ENCODE results near the gene TMEM39B. TPM values are rescaled to one million over a fixed set of nuclear protein-coding genes. Genes with fewer than 3 reads are reported as not detected.

TMEM39B gene
- total and polyA plus RNA-seq, 2 donors (not counting 3 experiments of a cell fraction or from before 2014, with no cell fraction given), result 47.3 to 64.3 TPM

DNA sequence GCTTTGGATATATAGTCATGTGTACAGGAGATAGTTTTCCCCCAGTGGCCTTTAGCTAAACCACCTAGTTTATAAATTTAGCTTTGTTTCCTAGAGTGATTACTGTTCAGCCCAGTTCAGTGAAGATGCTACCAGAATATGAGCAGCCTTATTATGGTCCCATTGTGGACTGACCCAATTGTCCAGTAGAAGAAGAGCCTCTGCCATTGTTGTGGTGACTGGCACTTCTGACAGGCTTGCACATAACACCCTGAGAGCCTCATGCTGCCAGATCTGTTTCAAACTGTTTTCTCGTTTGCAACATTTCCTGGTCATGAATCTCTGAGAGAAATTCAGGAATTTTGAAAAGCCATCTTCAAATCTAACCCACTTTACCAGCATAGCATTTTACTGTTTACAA is 55.7 kb downstream of the TMEM39B start:
- DNase-seq (ENCODE audit: low read depth, low spot score) (no peak), FAIRE-seq (no peak)
- H4K20me1 ChIP-seq (replicated peaks; ENCODE audit: control insufficient read depth, extremely low read depth, insufficient read depth, low read length), result no peaks in the 10 kb centered on the region
- no peak overlapping the region for H3K27ac ChIP-seq (ENCODE audit: insufficient read depth, low read depth, low read length)
- H3K36me3 ChIP-seq (ENCODE audit: control insufficient read depth in 2 of 2, extremely low read depth in 1 of 2, insufficient read depth in 2 of 2, low read length in 2 of 2), result no peaks in the 10 kb centered on the region
- H3K9ac ChIP-seq (replicated peaks; ENCODE audit: extremely low read depth, insufficient read depth, low read length), result no peak overlapping the region
- H2AFZ ChIP-seq (ENCODE audit: low read depth, low read length), result no peak overlapping the region
- intact Hi-C loops (cut with micrococcal nuclease), result no loop called here
- H3K9me3 ChIP-seq (replicated peaks; ENCODE audit: control insufficient read depth, insufficient read depth, low read length), result no peaks in the 10 kb centered on the region
- BruUV-seq (replicated peaks), result no TSS peak
- TF ChIP-seq MYC (IDR thresholded peaks at IDR 0.05; ENCODE audit: low read depth, low read length) (no peak), FOS (IDR thresholded peaks at IDR 0.05; ENCODE audit: borderline replicate concordance, insufficient read depth, low read length) (no peak), CTCF (IDR thresholded peaks at IDR 0.05; ENCODE audit: extremely low read depth in 1 of 2, insufficient read depth in 1 of 2, low read depth in 1 of 2, low read length in 2 of 2) (no peak), GATA2 (IDR thresholded peaks at IDR 0.05; ENCODE audit: insufficient read depth, insufficient read length, low read depth, low read length) (no peak), JUN (IDR thresholded peaks at IDR 0.05; ENCODE audit: borderline replicate concordance, insufficient read depth, insufficient read length, low read depth) (no peak)
- peaks cover 3% of the 10 kb centered on the region for H3K9me1 ChIP-seq (replicated peaks; ENCODE audit: control insufficient read depth, extremely low read depth, insufficient read depth, low read length)
- H3K4me1 ChIP-seq (ENCODE audit: control insufficient read depth, extremely low read depth, insufficient read depth, low read length), result peaks cover 10% of the 10 kb centered on the region
- no peak overlapping the region for H3K4me2 ChIP-seq (ENCODE audit: insufficient read depth, low read length)
- peaks cover 76% of the 10 kb centered on the region for H3K79me2 ChIP-seq (ENCODE audit: control insufficient read depth, insufficient read depth, low read length)
- CTCF ChIA-PET, result interaction anchor here (0.7 to 2.4 kb wide), 13 partner anchors 9 to 112 kb away, joined by 3 to 19 read pairs (median 4); partner anchors contain the start of gene KPNA6
- POLR2A ChIA-PET, result interaction anchor here (0.8 kb wide), 1 partner anchor 207 kb away, joined by 3 read pairs; the partner anchor contains the start of gene MARCKSL1
- H3K4me3 ChIP-seq (replicated peaks in 1 of 3; ENCODE audit: insufficient read depth in 1 of 3, low read depth in 1 of 3, low read length in 3 of 3), result no peak overlapping the region
- dilution Hi-C loops (cut with MboI; ENCODE audit: extremely low pct_ligation_motif_present, low sequenced_read_pairs), result no loop called here
- no peaks in the 10 kb centered on the region for H3K27me3 ChIP-seq (ENCODE audit: control insufficient read depth in 2 of 2, insufficient read depth in 2 of 2, low read length in 2 of 2)

- BruUV-seq (replicated peaks), result no TSS peak
- DNase-seq (ENCODE audit: low read depth, low spot score) (no peak), FAIRE-seq (no peak)
- CTCF ChIA-PET, result interaction anchor here (0.6 to 2.4 kb wide), 12 partner anchors 8 to 112 kb away, joined by 3 to 19 read pairs (median 4); partner anchors contain the start of genes KPNA6 and TXLNA
- Histone ChIP-seq H3K27me3 (ENCODE audit: control insufficient read depth in 2 of 2, insufficient read depth in 2 of 2, low read length in 2 of 2) (no peaks in the 10 kb centered on the region), H3K9ac (replicated peaks; ENCODE audit: extremely low read depth, insufficient read depth, low read length) (no peak overlapping the region), H3K4me2 (ENCODE audit: insufficient read depth, low read length) (no peak overlapping the region), H3K4me1 (ENCODE audit: control insufficient read depth, extremely low read depth, insufficient read depth, low read length) (peaks cover 10% of the 10 kb centered on the region), H3K9me1 (replicated peaks; ENCODE audit: control insufficient read depth, extremely low read depth, insufficient read depth, low read length) (peaks cover 3% of the 10 kb centered on the region), H4K20me1 (replicated peaks; ENCODE audit: control insufficient read depth, extremely low read depth, insufficient read depth, low read length) (no peaks in the 10 kb centered on the region), H2AFZ (ENCODE audit: low read depth, low read length) (no peak overlapping the region), H3K9me3 (replicated peaks; ENCODE audit: control insufficient read depth, insufficient read depth, low read length) (no peaks in the 10 kb centered on the region), H3K4me3 (replicated peaks in 1 of 3; ENCODE audit: insufficient read depth in 1 of 3, low read depth in 1 of 3, low read length in 3 of 3) (no peak overlapping the region), H3K79me2 (ENCODE audit: control insufficient read depth, insufficient read depth, low read length) (peaks cover 75% of the 10 kb centered on the region), H3K27ac (ENCODE audit: insufficient read depth, low read depth, low read length) (no peak overlapping the region), H3K36me3 (ENCODE audit: control insufficient read depth in 2 of 2, extremely low read depth in 1 of 2, insufficient read depth in 2 of 2, low read length in 2 of 2) (no peaks in the 10 kb centered on the region)
- TF ChIP-seq, protein P1, sequence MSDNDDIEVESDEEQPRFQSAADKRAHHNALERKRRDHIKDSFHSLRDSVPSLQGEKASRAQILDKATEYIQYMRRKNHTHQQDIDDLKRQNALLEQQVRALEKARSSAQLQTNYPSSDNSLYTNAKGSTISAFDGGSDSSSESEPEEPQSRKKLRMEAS (IDR thresholded peaks at IDR 0.05; ENCODE audit: insufficient read depth, insufficient read length), result no peak
- TF ChIP-seq CTCF (IDR thresholded peaks at IDR 0.05; ENCODE audit: extremely low read depth in 1 of 2, insufficient read depth in 1 of 2, low read depth in 1 of 2, low read length in 2 of 2) (no peak), JUN (IDR thresholded peaks at IDR 0.05; ENCODE audit: borderline replicate concordance, insufficient read depth, insufficient read length, low read depth) (no peak), FOS (IDR thresholded peaks at IDR 0.05; ENCODE audit: borderline replicate concordance, insufficient read depth, low read length) (no peak), EZH2 (IDR thresholded peaks at IDR 0.05; ENCODE audit: borderline replicate concordance, low read depth, low read length, severe bottlenecking) (no peak), GATA2 (IDR thresholded peaks at IDR 0.05; ENCODE audit: insufficient read depth, insufficient read length, low read depth, low read length) (no peak), POLR2A (IDR thresholded peaks at IDR 0.05; ENCODE audit: low read depth, low read length) (no peak), POLR2AphosphoS5 (IDR thresholded peaks at IDR 0.05; ENCODE audit: insufficient read depth, low read depth, low read length) (no peak), MYC (IDR thresholded peaks at IDR 0.05; ENCODE audit: low read depth, low read length) (no peak)
- intact Hi-C loops (cut with micrococcal nuclease), result no loop called here
- dilution Hi-C loops (cut with MboI; ENCODE audit: extremely low pct_ligation_motif_present, low sequenced_read_pairs), result no loop called here
- POLR2A ChIA-PET, result no interaction called here
These were observed 56.2 kb downstream of the TMEM39B start for GRCh38 chr1:32128964-32129363.
